Bronchial epithelial cell (primary cell): ENCODE data around the gene SEPTIN10. TPM values are rescaled to one million over a fixed set of nuclear protein-coding genes. Genes with fewer than 3 reads are reported as not detected.

Experiments
- DNase-seq: peaks from one replicate; pipeline ENCODE4 v3.0.0-alpha.2; 2010; ENCODE audit warnings: low read depth
- FAIRE-seq: peaks from 2 replicates; lab custom pipeline; 2011; peaks lifted over from hg19 to GRCh38; lab: Jason Lieb, UNC
- H3K27me3 ChIP-seq: 2 replicates; pipeline ENCODE4 v1.5.1; 2011; ENCODE audit warnings: low read length; ENCODE audit not compliant: control insufficient read depth, insufficient read depth
- H3K36me3 ChIP-seq: 2 replicates; pipeline ENCODE4 v1.5.1; 2011; ENCODE audit warnings: low read length; ENCODE audit not compliant: control insufficient read depth, insufficient read depth
- H3K4me3 ChIP-seq: 2 replicates; pipeline ENCODE4 v1.5.1; 2011; ENCODE audit warnings: mild to moderate bottlenecking, low read depth, low read length, control low read depth
- total RNA-seq: library from RNA; depleted of rRNA; stranded (reverse); fragments of >200 nt; gene quantifications from 2 replicates; pipeline ENCODE4 v1.2.1, GENCODE V29; 2014
- TF ChIP-seq, protein P1 (sequence below): IDR thresholded peaks from 2 replicates; pipeline ENCODE4 v1.5.1; 2011; ENCODE audit warnings: mild to moderate bottlenecking, moderate library complexity, low read length, control low read depth, inconsistent platforms; ENCODE audit not compliant: insufficient read depth, severe bottlenecking

Gene SEPTIN10
- total RNA-seq, 1 donor from 2014 or later = 62.4 TPM

DNA sequence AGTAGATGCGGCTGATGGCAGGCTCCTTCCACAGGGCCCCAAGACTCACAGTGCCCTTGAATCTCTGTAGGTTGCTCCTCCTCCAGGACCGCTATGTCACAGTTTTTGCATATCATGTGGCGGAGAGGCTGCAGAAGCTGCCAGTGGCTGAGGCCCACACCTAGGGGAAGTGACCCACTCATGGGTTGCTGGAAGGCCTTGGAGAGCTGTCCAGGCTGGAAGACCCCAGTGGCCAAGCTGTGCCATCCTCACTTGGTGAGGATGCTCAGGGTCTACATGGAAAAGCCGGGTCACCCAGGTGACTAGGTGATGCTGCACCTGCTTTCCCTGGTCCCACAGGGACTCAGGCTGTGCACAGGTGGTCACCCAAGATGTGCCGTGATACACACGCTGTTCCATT is 90.6 kb downstream of the SEPTIN10 start:
- H3K36me3 ChIP-seq = no peaks in the 10 kb centered on the region
- TF ChIP-seq, protein P1, sequence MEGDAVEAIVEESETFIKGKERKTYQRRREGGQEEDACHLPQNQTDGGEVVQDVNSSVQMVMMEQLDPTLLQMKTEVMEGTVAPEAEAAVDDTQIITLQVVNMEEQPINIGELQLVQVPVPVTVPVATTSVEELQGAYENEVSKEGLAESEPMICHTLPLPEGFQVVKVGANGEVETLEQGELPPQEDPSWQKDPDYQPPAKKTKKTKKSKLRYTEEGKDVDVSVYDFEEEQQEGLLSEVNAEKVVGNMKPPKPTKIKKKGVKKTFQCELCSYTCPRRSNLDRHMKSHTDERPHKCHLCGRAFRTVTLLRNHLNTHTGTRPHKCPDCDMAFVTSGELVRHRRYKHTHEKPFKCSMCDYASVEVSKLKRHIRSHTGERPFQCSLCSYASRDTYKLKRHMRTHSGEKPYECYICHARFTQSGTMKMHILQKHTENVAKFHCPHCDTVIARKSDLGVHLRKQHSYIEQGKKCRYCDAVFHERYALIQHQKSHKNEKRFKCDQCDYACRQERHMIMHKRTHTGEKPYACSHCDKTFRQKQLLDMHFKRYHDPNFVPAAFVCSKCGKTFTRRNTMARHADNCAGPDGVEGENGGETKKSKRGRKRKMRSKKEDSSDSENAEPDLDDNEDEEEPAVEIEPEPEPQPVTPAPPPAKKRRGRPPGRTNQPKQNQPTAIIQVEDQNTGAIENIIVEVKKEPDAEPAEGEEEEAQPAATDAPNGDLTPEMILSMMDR = no peak
- FAIRE-seq (no peak), DNase-seq (no peak)
- H3K4me3 ChIP-seq = no peak overlapping the region
- H3K27me3 ChIP-seq = no peaks in the 10 kb centered on the region

DNA sequence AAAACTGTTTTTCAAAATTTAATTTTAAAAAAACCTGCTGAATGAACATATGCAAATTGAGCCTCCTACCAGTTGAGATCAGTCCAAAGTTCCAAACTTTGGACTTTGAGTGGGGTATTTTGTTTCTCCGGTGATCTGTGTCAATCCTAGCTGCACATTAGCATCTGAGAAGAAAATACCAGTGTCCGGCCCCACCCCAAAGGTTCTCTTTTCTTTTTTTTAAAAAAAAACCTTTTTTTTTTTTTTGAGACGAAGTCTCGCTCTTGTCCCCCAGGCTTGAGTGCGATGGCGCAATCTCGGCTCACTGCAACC is 91.7 kb downstream of the SEPTIN10 start:
- Histone ChIP-seq H3K27me3 (no peaks in the 10 kb centered on the region), H3K4me3 (no peak overlapping the region), H3K36me3 (no peaks in the 10 kb centered on the region)
- no peak for DNase-seq
- TF ChIP-seq, protein P1 = no peak
- FAIRE-seq = no peak

DNA sequence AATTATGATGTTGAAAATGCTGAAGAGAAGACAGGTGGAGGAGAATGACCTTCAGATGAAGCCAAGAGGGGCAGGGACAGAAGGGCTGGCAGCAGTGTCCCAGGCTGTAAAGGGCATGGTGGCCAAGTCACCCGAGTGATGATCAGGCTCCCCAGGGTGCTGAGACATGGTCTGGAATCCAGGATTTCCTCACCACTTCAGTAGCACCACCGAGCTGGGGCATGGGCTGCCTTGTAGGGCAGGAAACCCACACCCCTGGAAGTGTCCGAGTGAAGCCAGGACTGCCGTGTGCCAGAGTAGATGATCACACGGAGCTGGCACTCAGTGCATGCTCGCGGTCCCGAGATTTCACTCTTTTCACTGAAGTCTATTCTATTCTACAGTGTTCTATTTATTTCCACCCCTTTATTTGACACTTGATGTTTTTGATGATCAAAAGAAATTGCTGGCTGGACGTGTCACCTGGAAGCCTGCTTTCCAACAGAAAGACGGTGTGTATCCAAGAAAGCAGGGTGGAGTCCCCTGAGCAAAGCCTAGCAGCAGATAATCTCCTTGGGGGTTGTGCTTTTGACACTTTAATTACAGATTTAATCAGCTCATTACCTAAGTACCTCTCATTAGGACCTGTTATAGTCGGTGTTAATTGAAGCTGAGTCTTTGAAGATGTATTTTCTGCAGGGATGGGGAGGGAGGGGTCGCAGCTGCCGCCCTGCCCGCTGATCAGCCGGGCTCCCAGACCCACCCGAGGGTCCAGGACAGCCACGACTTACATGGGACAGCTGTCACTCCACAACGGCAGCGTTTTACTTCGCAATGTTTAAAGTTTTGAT is 92.3 kb downstream of the SEPTIN10 start:
- H3K4me3 ChIP-seq = no peak overlapping the region
- no peaks in the 10 kb centered on the region for H3K27me3 ChIP-seq
- no peak for DNase-seq
- no peak for FAIRE-seq
- TF ChIP-seq, protein P1 = no peak
- no peaks in the 10 kb centered on the region for H3K36me3 ChIP-seq

DNA sequence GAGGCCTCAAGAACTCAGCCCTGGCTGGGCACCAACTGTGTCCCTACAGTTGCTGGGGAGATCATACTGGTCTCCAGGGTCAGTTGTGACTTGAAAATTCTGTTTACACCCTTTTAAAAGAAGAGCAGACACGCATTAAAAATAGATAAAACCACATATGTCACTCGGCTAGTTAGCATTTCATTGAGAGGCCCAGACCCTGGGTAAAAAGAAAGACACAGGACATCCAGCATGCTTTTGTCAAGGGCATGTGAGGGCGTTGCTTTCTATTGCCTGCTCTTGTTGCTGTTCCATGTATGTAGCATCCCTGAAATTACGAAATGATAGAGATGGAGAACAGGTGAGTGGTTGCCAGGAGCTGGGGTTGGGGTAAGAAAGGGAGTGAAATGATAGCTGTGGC is 94.3 kb downstream of the SEPTIN10 start:
- Histone ChIP-seq H3K27me3 (no peaks in the 10 kb centered on the region), H3K36me3 (no peaks in the 10 kb centered on the region), H3K4me3 (no peak overlapping the region)
- DNase-seq (no peak), FAIRE-seq (no peak)
- TF ChIP-seq, protein P1 = no peak

DNA sequence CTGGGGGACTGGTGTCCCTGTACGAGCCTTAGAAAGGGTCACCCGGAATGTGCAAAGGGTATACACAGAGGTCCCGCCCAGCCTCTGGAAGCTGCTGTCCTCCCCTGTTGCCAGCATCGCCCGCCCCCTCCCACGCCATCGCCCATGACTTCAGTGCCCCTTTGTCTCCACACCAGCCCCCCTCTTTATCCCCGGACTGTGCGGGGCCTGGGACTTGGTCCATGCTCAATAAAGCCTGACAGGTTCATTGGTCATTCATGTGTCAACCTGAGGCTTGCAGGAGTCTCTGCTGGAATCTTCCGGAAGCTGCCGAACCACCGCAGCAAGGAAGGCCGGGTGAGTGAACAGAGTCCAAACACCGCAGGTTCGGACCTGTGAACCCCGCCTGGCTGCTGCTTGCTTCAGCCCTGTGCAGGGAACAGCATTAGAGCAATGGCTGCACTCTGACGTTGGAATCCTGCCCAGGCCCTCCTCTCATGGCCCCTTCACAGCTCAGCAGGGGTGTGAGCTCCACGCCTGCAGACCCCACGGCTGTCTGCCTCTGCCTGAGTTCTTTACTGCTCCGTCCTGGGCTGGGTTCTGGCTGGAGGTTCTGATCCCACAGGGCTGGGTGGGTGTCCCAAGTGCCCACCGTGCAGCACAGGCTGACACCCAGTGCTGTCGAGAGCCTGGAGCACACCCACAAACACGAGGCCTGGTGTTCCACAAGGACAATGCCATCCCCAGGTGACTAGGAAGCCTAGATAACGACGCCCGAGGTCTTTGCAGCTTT is 96.5 kb downstream of the SEPTIN10 start:
- Histone ChIP-seq H3K4me3 (no peak overlapping the region), H3K27me3 (no peaks in the 10 kb centered on the region), H3K36me3 (no peaks in the 10 kb centered on the region)
- no peak for FAIRE-seq
- peak; percentile 45 for DNase-seq
- TF ChIP-seq, protein P1 = no peak
